ENCODE measurements around the gene ADGRB3. TPM values are rescaled to one million over a fixed set of nuclear protein-coding genes. Genes with fewer than 3 reads are reported as not detected.

The ADGRB3 gene
- total and polyA plus RNA-seq, 5 experiments from 2014 or later = not detected

GRCh38 chr6:68722891-68723527 lies 87.9 kb downstream of the ADGRB3 start:
- H3K9me3 Mint-ChIP-seq = peaks cover 0 to 7% (median 0%) of the 10 kb centered on the region in 9 donors
- POLR2A ChIA-PET = no interaction called here
- DNase-seq = no peak
- H3K27me3 Mint-ChIP-seq = peaks cover 0 to 2% (median 0%) of the 10 kb centered on the region in 5 donors
- H3K27ac Mint-ChIP-seq = no peak overlapping the region
- H3K4me1 Mint-ChIP-seq = no peaks in the 10 kb centered on the region
- no peaks in the 10 kb centered on the region for H3K36me3 Mint-ChIP-seq
- no peak for ATAC-seq
- no peak overlapping the region for H3K4me3 Mint-ChIP-seq

- ATAC-seq (no peak), DNase-seq (no peak)
- H3K27ac Mint-ChIP-seq = no peak overlapping the region
- POLR2A ChIA-PET = no interaction called here
- H3K4me1 Mint-ChIP-seq = no peaks in the 10 kb centered on the region
- no peak overlapping the region for H3K4me3 Mint-ChIP-seq
- H3K27me3 Mint-ChIP-seq = peaks cover 0 to 2% (median 0%) of the 10 kb centered on the region in 5 donors
- peaks cover 0 to 7% (median 0%) of the 10 kb centered on the region in 9 donors for H3K9me3 Mint-ChIP-seq
- H3K36me3 Mint-ChIP-seq = no peaks in the 10 kb centered on the region
These were observed 89.0 kb downstream of the ADGRB3 start for GRCh38 chr6:68724060-68724459.

GRCh38 chr6:68726337-68726736 lies 91.3 kb downstream of the ADGRB3 start:
- Mint-ChIP-seq H3K4me3 (no peak overlapping the region), H3K27me3 (peaks cover 0 to 4% (median 0%) of the 10 kb centered on the region in 5 donors), H3K9me3 (peaks cover 0 to under 1% (median 0%) of the 10 kb centered on the region in 9 donors), H3K36me3 (no peaks in the 10 kb centered on the region), H3K4me1 (no peaks in the 10 kb centered on the region), H3K27ac (no peak overlapping the region)
- DNase-seq (no peak), ATAC-seq (no peak)
- POLR2A ChIA-PET = no interaction called here

- no peaks in the 10 kb centered on the region for H3K36me3 Mint-ChIP-seq
These were observed 91.9 kb downstream of the ADGRB3 start for GRCh38 chr6:68726992-68727391.

GRCh38 chr6:68727699-68728098 lies 92.6 kb downstream of the ADGRB3 start:
- H3K9me3 Mint-ChIP-seq = peaks cover 0 to 3% (median 0%) of the 10 kb centered on the region in 9 donors
- no peaks in the 10 kb centered on the region for H3K4me1 Mint-ChIP-seq
- DNase-seq (no peak), ATAC-seq (no peak)
- H3K36me3 Mint-ChIP-seq = no peaks in the 10 kb centered on the region
- peaks cover 0 to 4% (median 0%) of the 10 kb centered on the region in 5 donors for H3K27me3 Mint-ChIP-seq
- no peak overlapping the region for H3K27ac Mint-ChIP-seq
- POLR2A ChIA-PET = no interaction called here
- no peak overlapping the region for H3K4me3 Mint-ChIP-seq

More at GRCh38 chr6:68726992-68727391, 91.9 kb downstream of the ADGRB3 start:
- H3K4me3 Mint-ChIP-seq = no peak overlapping the region
- DNase-seq = no peak
- no peak for ATAC-seq
- H3K4me1 Mint-ChIP-seq = no peaks in the 10 kb centered on the region
- no peak overlapping the region for H3K27ac Mint-ChIP-seq
- POLR2A ChIA-PET = no interaction called here
- peaks cover 0 to 4% (median 0%) of the 10 kb centered on the region in 5 donors for H3K27me3 Mint-ChIP-seq
- H3K9me3 Mint-ChIP-seq = no peaks in the 10 kb centered on the region

- Mint-ChIP-seq H3K27ac (no peak overlapping the region), H3K4me1 (no peaks in the 10 kb centered on the region), H3K27me3 (peaks cover 0 to 4% (median 0%) of the 10 kb centered on the region in 5 donors), H3K9me3 (peaks cover 0 to 3% (median 0%) of the 10 kb centered on the region in 9 donors), H3K4me3 (no peak overlapping the region), H3K36me3 (no peaks in the 10 kb centered on the region)
- POLR2A ChIA-PET = no interaction called here
- no peak for ATAC-seq
- no peak for DNase-seq
These were observed 93.3 kb downstream of the ADGRB3 start for GRCh38 chr6:68728159-68728979.

- no peak for ATAC-seq
- Mint-ChIP-seq H3K36me3 (no peaks in the 10 kb centered on the region), H3K27ac (no peak overlapping the region), H3K4me3 (no peak overlapping the region), H3K9me3 (peaks cover 0 to 3% (median 0%) of the 10 kb centered on the region in 9 donors), H3K27me3 (peaks cover 0 to 4% (median 0%) of the 10 kb centered on the region in 5 donors), H3K4me1 (no peaks in the 10 kb centered on the region)
- no peak for DNase-seq
- POLR2A ChIA-PET = no interaction called here
These were observed 94.4 kb downstream of the ADGRB3 start for GRCh38 chr6:68729377-68729903.

- ATAC-seq (no peak), DNase-seq (no peak)
- H3K27me3 Mint-ChIP-seq = peaks cover 0 to 4% (median 0%) of the 10 kb centered on the region in 5 donors
- no peaks in the 10 kb centered on the region for H3K36me3 Mint-ChIP-seq
- POLR2A ChIA-PET = no interaction called here
- H3K9me3 Mint-ChIP-seq = peaks cover 0 to 3% (median 0%) of the 10 kb centered on the region in 9 donors
- no peaks in the 10 kb centered on the region for H3K4me1 Mint-ChIP-seq
- H3K27ac Mint-ChIP-seq = no peak overlapping the region
- H3K4me3 Mint-ChIP-seq = no peak overlapping the region
These were observed 95.4 kb downstream of the ADGRB3 start for GRCh38 chr6:68730291-68731054.

- Mint-ChIP-seq H3K4me1 (no peaks in the 10 kb centered on the region), H3K27me3 (peaks cover 0 to 4% (median 0%) of the 10 kb centered on the region in 5 donors), H3K27ac (no peak overlapping the region), H3K9me3 (peaks cover 0 to 3% (median 0%) of the 10 kb centered on the region in 9 donors), H3K4me3 (no peak overlapping the region), H3K36me3 (no peaks in the 10 kb centered on the region)
- no peak for DNase-seq
- POLR2A ChIA-PET = no interaction called here
- ATAC-seq = no peak
These were observed 97.3 kb downstream of the ADGRB3 start for GRCh38 chr6:68732423-68732822.

GRCh38 chr6:68735866-68736265 lies 100.8 kb downstream of the ADGRB3 start:
- H3K9me3 Mint-ChIP-seq = peaks cover 0 to 3% (median 0%) of the 10 kb centered on the region in 9 donors
- POLR2A ChIA-PET = no interaction called here
- peaks cover 0 to 6% (median 2%) of the 10 kb centered on the region in 4 donors for H3K4me1 Mint-ChIP-seq
- no peak overlapping the region for H3K4me3 Mint-ChIP-seq
- no peaks in the 10 kb centered on the region for H3K36me3 Mint-ChIP-seq
- no peak for ATAC-seq
- no peak overlapping the region for H3K27ac Mint-ChIP-seq
- no peak for DNase-seq
- no peaks in the 10 kb centered on the region for H3K27me3 Mint-ChIP-seq

- no peak overlapping the region for H3K27ac Mint-ChIP-seq
- no peaks in the 10 kb centered on the region for H3K27me3 Mint-ChIP-seq
- DNase-seq (no peak), ATAC-seq (no peak)
- no peak overlapping the region for H3K4me3 Mint-ChIP-seq
- peaks cover 0 to 3% (median 0%) of the 10 kb centered on the region in 9 donors for H3K9me3 Mint-ChIP-seq
- H3K36me3 Mint-ChIP-seq = no peaks in the 10 kb centered on the region
- POLR2A ChIA-PET = no interaction called here
- peaks cover 0 to 9% (median 5%) of the 10 kb centered on the region in 4 donors for H3K4me1 Mint-ChIP-seq
These were observed 102.0 kb downstream of the ADGRB3 start for GRCh38 chr6:68737061-68737460.

GRCh38 chr6:68738039-68738438 lies 103.0 kb downstream of the ADGRB3 start:
- POLR2A ChIA-PET = no interaction called here
- H3K4me3 Mint-ChIP-seq = no peak overlapping the region

More at GRCh38 chr6:68738039-68738438, 103.0 kb downstream of the ADGRB3 start:
- ATAC-seq = no peak
- Mint-ChIP-seq H3K27ac (no peak overlapping the region), H3K4me1 (peaks cover 0 to 9% (median 5%) of the 10 kb centered on the region in 4 donors), H3K36me3 (no peaks in the 10 kb centered on the region), H3K9me3 (no peaks in the 10 kb centered on the region), H3K27me3 (no peaks in the 10 kb centered on the region)
- DNase-seq = no peak

Data from naive thymus-derived CD8-positive, alpha-beta T cell (primary cell).